IgD-negative memory B cell (primary cell): ENCODE results near the gene PEX11G. TPM values are rescaled to one million over a fixed set of nuclear protein-coding genes. Genes with fewer than 3 reads are reported as not detected.

ENCODE experiments used
- H3K27ac Mint-ChIP-seq, 3 donors: one replicate each; pipeline ENCODE4 v1.8.0; 2020 to 2022; ENCODE audit warnings: mild to moderate bottlenecking in 3 of 3, mixed read lengths in 3 of 3, moderate library complexity in 1 of 3
- H3K27me3 Mint-ChIP-seq: one replicate; pipeline ENCODE4 v1.8.0; 2021; ENCODE audit warnings: mixed read lengths
- H3K36me3 Mint-ChIP-seq: one replicate; pipeline ENCODE4 v1.8.0; 2020; ENCODE audit warnings: mild to moderate bottlenecking, mixed read lengths
- H3K4me1 Mint-ChIP-seq, 3 donors: one replicate each; pipeline ENCODE4 v1.8.0; 2020 to 2022; ENCODE audit warnings: mixed read lengths in 3 of 3, mild to moderate bottlenecking in 1 of 3
- H3K4me3 Mint-ChIP-seq, 4 donors: one replicate each; pipeline ENCODE4 v1.8.0; 2020 to 2022; ENCODE audit warnings: mild to moderate bottlenecking in 4 of 4, mixed read lengths in 4 of 4, moderate library complexity in 3 of 4
- H3K9me3 Mint-ChIP-seq, 3 donors: one replicate each; pipeline ENCODE4 v1.8.0; 2020 to 2021; ENCODE audit warnings: mixed read lengths in 3 of 3, mild to moderate bottlenecking in 1 of 3
- polyA plus RNA-seq: library from polyadenylated mRNA; unstranded; fragments of 300-500 nt; fragmentation: Illumina TruSeq; gene quantifications from one replicate; pipeline ENCODE4 v1.2.3, GENCODE V29; 2021

Gene PEX11G
- polyA plus RNA-seq, 1 donor from 2014 or later, result 2.8 TPM

DNA sequence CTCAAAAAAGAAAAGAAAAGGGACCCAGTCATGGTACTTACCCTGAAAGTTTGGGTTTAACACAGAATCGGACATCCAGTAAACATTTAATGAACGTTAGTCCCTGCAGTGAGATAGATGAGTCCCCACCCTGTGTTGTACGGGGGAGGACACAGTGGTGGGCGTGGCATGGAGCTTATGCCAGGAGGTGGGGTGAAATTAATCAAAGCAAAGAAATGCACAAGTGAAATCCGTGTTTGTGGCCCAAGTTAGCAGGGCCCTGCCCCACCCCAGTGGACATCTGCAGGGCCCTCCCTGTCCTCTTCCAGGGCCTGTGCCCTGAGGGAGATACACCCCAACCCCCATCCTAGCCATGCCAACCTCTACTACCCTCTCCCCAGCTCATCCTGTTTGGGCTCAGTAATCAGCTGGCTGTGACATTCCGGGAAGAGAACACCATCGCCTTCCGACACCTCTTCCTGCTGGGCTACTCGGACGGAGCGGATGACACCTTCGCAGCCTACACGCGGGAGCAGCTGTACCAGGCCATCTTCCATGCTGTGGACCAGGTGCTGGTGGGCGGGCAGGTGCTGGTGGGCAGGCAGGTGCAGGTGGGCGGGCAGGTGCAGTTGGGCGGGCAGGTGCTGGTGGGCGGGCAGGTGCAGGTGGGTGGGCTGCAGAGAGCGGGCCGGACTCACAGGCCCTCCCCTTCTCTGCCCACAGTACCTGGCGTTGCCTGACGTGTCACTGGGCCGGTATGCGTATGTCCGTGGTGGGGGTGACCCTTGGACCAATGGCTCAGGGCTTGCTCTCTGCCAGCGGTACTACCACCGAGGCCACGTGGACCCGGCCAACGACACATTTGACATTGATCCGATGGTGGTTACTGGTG lies 37.5 kb upstream of the PEX11G start:
- H3K36me3 Mint-ChIP-seq, result peaks cover 2% of the 10 kb centered on the region
- H3K4me3 Mint-ChIP-seq, result peak overlapping the region in 1 of 4 donors; percentile 20
- no peak overlapping the region for H3K27ac Mint-ChIP-seq
- H3K9me3 Mint-ChIP-seq, result no peaks in the 10 kb centered on the region
- H3K27me3 Mint-ChIP-seq, result no peaks in the 10 kb centered on the region
- H3K4me1 Mint-ChIP-seq, result peaks cover 4 to 8% (median 6%) of the 10 kb centered on the region in 3 donors

DNA sequence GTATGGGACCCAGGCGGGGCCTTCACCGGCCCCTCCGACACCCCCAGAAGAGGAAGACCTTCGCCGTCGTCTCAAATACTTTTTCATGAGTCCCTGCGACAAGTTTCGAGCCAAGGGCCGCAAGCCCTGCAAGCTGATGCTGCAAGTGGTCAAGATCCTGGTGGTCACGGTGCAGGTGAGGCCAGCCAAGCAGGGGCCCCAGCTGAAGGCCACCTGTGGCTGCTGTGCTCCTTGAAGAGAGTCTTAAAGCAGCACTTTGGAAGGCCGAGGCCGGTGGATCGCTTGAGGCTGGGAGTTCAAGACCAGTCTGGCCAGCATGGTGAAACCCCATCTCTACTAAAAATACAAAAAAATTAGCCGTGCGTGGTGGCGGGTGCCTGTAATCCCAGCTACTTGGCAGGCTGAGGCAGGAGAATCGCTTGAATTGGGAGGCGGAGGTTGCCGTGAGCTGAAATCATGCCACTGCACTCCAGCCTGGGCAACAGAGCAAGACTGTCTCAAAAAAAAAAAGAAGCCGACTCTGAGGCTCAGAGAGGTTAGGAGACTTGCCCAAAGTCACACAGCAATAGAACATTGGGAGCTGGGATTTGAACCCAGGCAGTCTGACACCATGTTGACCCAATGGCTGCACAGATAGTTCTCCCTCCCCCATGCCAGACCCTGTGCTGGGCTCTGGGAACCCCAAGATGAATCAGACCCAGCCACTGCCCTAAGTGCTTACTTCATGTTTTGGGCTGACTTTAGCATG lies 36.3 kb upstream of the PEX11G start:
- peak overlapping the region in 2 of 4 donors; percentile 39 to 65 for H3K4me3 Mint-ChIP-seq
- H3K27me3 Mint-ChIP-seq, result no peaks in the 10 kb centered on the region
- H3K27ac Mint-ChIP-seq, result no peak overlapping the region
- no peaks in the 10 kb centered on the region for H3K9me3 Mint-ChIP-seq
- H3K4me1 Mint-ChIP-seq, result peaks cover 4 to 8% (median 6%) of the 10 kb centered on the region in 3 donors
- H3K36me3 Mint-ChIP-seq, result peaks cover 2% of the 10 kb centered on the region

DNA sequence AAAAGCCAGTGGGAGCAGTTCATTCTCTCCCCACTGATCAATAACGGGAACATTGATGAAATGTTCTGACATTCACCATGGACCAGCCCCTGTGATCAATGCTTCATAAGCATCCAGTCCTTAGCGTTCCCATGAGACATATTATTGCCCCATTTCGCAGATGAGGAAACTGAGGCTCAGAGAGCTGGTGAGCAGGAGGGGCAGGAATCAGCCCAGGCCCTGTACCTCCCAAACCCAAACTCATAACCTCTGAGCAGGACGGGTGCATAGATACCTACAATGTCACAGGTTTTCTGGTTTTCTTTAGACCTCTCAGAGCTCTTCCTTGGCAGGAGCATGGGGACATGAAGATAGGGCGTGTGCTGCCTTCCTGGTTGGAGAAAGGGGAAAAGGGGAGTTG lies 35.7 kb upstream of the PEX11G start:
- peaks cover 2% of the 10 kb centered on the region for H3K36me3 Mint-ChIP-seq
- H3K4me3 Mint-ChIP-seq, result peak overlapping the region in 1 of 4 donors; percentile 65
- no peaks in the 10 kb centered on the region for H3K27me3 Mint-ChIP-seq
- H3K4me1 Mint-ChIP-seq, result peaks cover 4 to 8% (median 6%) of the 10 kb centered on the region in 3 donors
- H3K27ac Mint-ChIP-seq, result peak overlapping the region in 1 of 3 donors; percentile 45
- H3K9me3 Mint-ChIP-seq, result no peaks in the 10 kb centered on the region

DNA sequence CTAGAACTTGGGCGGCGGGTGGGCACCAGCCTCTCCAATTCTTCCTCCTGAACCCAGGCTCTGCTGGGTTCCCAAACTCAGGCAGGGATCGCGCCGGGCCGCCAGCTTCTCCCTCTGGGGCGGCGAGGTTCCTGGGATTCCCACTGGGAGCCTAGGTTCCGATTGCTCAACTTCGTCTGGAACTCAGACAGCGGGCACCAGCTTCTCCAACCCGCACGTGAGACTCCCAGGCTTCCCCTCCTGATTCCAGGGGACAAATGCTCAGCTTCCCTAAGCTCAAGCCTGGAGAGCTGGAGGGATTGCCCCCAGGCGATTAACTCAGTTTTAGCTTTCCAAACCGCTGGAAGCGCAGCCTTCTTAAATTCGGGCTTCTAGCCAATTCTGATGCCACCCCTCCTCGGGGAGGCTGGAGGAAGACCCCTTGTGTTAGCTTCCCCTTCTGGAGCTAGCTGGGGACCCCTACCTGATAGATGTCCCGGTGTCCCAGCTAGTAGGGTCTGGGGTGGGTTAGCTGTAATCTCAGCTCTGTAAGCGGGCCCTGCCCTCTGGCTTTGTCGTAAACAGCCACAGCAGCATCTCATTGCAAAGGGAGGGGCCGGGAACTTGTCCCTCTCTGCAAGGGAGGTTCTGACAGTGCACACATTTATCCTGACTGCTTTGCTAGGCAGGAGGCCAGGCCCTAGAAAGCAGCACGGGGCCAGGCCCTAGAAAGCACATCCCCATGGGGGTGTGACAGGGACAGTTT lies 34.3 kb upstream of the PEX11G start:
- Mint-ChIP-seq H3K4me3 (peak overlapping the region; percentile 69 to 83 (median 76)), H3K9me3 (no peaks in the 10 kb centered on the region), H3K27me3 (no peaks in the 10 kb centered on the region), H3K36me3 (peaks cover 2% of the 10 kb centered on the region), H3K4me1 (peaks cover 4 to 8% (median 6%) of the 10 kb centered on the region in 3 donors), H3K27ac (peak overlapping the region in 1 of 3 donors; percentile 76)

DNA sequence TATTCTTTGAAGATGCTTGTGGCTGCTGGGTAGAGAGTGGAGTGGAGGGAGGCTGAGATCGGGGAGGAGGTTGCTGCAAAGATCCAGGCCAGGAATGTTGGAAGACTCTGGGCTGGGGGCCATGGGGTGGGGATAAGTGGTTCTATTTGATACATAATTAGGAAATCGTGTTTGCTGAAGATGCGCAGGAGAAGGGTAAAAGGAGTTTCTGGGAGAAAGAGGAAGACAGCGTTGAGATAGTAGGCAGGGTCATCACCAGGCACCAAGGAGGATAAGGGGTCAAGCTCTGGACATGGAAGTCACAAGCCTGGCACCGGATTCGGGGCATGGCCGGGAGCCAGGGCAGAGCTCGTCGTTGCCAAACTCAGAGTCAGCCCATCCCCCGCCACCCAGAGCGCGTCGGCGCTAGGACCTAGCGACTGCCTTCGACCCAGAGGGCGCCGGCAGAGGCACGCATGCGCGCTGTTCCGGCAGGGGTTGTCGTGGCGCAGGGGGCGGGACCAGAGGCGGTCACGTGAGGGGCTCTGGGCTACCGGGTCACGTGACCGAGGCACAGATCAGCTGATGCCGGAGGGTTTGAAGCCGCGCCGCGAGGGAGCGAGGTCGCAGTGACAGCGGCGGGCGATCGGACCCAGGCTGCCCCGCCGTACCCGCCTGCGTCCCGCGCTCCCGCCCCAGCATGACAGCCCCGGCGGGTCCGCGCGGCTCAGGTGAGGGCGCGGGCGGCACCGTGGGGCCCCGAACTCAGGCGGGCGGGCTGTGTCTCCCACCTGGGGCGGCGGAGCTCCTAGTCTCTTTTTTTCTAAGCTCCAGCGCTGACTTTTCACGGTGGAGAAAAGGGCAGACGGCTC lies 33.5 kb upstream of the PEX11G start, which contains the start of gene MCOLN1:
Gene MCOLN1, plus strand, starts transcription at position 553 of the 851 bp plus-strand sequence. Its CDS starts 127 bp downstream, at position 680.
- Mint-ChIP-seq H3K9me3 (no peaks in the 10 kb centered on the region), H3K4me3 (peak within 1 kb of the TSS; percentile 78 to 90 (median 83)), H3K4me1 (peaks cover 6 to 8% (median 7%) of the 10 kb centered on the region in 3 donors), H3K36me3 (peaks cover 2% of the 10 kb centered on the region), H3K27me3 (no peaks in the 10 kb centered on the region), H3K27ac (peak within 1 kb of the TSS; percentile 59 to 94 (median 76))

DNA sequence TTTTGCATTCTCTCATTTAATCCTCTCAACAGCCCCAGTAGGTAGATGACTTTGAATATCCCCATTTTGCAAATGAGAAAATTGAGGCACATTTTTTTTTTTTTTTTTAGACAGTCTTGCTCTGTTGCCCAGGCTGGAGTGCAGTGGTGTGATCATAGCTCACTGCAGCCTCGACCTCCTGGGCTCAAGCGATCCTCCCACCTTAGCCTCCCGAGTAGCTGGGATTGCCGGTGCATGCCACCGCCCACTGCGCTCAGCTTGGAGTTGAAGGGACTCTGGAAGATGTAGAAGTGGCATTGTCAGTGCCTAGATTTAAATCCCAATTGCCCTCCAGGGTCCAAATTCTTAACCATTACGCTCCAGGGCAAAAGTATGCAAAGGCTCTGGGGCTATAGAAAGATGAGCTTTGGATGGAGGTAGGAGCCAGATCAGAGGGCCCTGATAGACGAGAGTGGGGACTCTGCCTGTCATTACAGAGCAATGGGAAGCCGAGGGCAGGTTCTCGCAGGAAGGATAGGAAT lies 32.8 kb upstream of the PEX11G start:
- Mint-ChIP-seq H3K27ac (peak overlapping the region in 2 of 3 donors; percentile 76 to 94), H3K9me3 (no peaks in the 10 kb centered on the region), H3K36me3 (peaks cover 2% of the 10 kb centered on the region), H3K27me3 (peaks cover 4% of the 10 kb centered on the region), H3K4me1 (peaks cover 7 to 8% (median 8%) of the 10 kb centered on the region in 3 donors), H3K4me3 (peak overlapping the region; percentile 67 to 90 (median 83))

DNA sequence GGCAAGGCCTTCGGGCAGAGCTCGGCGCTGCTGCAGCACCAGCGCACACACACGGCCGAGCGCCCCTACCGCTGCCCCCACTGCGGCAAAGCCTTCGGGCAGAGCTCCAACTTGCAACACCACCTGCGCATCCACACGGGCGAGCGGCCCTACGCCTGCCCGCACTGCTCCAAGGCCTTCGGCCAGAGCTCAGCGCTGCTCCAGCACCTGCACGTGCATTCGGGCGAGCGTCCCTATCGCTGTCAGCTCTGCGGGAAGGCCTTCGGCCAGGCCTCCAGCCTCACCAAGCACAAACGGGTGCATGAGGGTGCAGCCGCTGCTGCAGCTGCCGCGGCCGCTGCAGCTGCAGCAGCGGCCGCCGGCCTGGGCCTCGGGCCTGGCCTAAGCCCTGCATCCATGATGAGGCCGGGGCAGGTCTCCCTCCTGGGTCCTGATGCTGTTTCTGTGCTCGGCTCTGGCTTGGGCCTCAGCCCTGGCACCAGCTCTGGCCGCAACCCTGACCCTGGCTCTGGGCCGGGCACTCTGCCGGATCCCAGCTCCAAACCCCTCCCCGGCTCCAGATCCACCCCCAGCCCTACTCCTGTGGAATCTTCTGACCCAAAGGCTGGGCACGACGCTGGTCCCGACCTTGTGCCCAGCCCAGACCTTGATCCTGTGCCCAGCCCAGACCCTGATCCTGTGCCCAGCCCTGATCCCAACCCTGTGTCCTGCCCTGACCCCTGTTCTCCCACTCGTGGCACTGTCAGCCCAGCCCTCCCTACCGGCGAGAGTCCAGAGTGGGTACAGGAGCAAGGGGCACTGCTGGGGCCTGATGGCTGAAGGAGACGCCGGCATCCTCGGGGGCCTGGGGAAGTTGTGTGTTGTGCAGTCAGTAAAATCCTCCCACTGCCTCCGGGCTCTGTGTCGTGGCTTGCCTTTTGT lies 31.6 kb upstream of the PEX11G start:
- H3K27ac Mint-ChIP-seq, result no peak overlapping the region
- H3K4me1 Mint-ChIP-seq, result peaks cover 8 to 12% (median 10%) of the 10 kb centered on the region in 3 donors
- H3K9me3 Mint-ChIP-seq, result no peaks in the 10 kb centered on the region
- H3K36me3 Mint-ChIP-seq, result no peaks in the 10 kb centered on the region
- peaks cover 4% of the 10 kb centered on the region for H3K27me3 Mint-ChIP-seq
- no peak overlapping the region for H3K4me3 Mint-ChIP-seq

DNA sequence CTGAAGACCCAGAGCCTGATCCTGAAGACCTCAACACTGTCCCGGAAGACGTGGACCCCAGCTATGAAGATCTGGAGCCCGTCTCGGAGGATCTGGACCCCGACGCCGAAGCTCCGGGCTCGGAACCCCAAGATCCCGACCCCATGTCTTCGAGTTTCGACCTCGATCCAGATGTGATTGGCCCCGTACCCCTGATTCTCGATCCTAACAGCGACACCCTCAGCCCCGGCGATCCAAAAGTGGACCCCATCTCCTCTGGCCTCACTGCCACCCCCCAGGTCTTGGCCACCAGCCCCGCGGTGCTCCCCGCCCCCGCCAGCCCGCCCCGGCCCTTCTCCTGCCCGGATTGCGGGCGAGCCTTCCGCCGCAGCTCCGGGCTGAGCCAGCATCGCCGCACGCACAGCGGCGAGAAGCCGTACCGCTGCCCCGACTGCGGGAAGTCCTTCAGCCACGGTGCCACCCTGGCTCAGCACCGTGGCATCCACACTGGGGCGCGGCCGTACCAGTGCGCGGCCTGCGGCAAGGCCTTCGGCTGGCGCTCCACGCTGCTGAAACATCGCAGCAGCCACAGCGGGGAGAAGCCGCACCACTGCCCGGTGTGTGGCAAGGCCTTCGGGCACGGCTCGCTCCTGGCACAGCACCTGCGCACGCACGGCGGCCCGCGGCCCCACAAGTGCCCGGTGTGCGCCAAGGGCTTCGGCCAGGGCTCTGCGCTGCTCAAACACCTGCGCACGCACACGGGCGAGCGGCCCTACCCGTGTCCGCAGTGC lies 30.7 kb upstream of the PEX11G start:
- Mint-ChIP-seq H3K4me3 (peak overlapping the region in 2 of 4 donors; percentile 40 to 84), H3K4me1 (peaks cover 8 to 13% (median 10%) of the 10 kb centered on the region in 3 donors), H3K36me3 (no peaks in the 10 kb centered on the region), H3K9me3 (no peaks in the 10 kb centered on the region), H3K27me3 (peaks cover 5% of the 10 kb centered on the region), H3K27ac (no peak overlapping the region)

DNA sequence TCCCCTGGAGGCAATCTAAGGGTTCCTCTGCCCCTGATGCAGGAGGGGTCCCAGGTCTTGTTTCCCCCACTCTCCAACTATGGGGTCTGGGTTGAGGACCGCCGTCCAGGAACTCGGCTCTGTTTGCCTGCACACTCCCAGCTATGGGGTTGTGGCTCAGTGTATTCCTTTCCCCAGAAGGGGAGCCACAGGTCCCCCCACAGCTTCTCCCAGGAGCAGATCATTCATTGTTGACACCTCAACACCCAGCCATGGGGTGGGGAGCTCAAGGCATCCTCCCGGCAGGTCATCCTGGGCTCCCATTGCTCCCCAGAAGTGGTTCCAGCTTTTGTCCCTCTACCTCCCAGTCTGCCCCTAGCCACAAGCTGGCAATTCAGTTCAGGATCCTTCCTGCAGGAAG lies 28.0 kb upstream of the PEX11G start:
- H3K27ac Mint-ChIP-seq, result peak overlapping the region in 1 of 3 donors; percentile 52
- peak overlapping the region; percentile 55 to 84 (median 75) for H3K4me3 Mint-ChIP-seq
- no peaks in the 10 kb centered on the region for H3K9me3 Mint-ChIP-seq
- peaks cover 12% of the 10 kb centered on the region for H3K27me3 Mint-ChIP-seq
- H3K36me3 Mint-ChIP-seq, result no peaks in the 10 kb centered on the region
- peaks cover 3 to 8% (median 7%) of the 10 kb centered on the region in 3 donors for H3K4me1 Mint-ChIP-seq

DNA sequence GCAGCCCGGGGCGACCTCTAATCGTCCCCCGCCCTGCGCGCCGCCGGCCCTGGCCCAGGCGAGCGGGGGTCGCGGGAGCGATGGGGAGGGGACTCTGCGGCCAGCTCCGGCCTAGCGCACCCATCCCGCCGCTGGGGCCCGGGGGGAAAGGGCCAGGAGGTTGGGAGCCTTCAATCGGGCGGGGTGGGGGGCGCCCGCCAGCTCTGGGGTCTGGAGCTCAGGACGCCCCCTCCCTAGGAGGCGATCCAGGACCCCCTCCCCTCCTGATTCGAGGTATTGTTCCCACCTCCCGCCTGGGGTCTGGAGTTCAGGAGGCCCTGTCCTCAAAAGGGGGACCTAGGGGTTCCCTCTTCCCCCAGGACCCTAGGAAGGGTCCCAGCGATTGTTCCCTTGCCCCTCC lies 27.5 kb upstream of the PEX11G start:
- Mint-ChIP-seq H3K27me3 (peaks cover 12% of the 10 kb centered on the region), H3K4me1 (peaks cover 0 to 7% (median 6%) of the 10 kb centered on the region in 3 donors), H3K9me3 (no peaks in the 10 kb centered on the region), H3K36me3 (no peaks in the 10 kb centered on the region), H3K27ac (peak overlapping the region in 1 of 3 donors; percentile 52), H3K4me3 (peak overlapping the region; percentile 55 to 84 (median 75))

DNA sequence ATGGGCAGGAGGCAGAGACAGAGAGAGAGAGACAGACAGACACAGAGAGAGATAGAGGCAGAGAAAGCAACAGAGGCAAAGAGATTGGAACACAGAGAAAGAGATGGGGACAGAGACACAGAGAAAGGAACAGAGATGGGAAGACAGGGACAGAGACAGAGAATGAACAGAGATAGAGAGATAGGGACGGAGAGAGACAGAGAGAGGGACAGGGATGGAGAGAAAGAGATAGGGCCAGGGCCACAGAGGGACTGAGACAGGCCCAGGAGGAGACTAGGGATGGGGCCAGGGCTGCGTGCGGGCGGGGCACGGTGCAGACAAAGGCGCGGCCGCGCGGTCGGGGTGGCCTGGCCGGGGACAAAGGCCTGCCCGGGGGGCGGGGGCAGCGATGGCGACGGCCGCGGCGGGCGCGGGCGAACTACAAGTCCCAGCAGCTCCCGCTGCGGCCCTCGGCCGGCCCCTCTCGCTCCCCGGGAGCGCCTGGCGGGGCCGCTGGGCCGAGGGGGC lies 26.9 kb upstream of the PEX11G start, which contains the start of gene ZNF358:
Gene ZNF358, plus strand, starts transcription at position 459 of the 507 bp plus-strand sequence. CDS start 3,140 bp downstream, outside the sequence.
- no peaks in the 10 kb centered on the region for H3K36me3 Mint-ChIP-seq
- H3K27me3 Mint-ChIP-seq, result peaks cover 12% of the 10 kb centered on the region

More for the DNA sequence above, 26.9 kb upstream of the PEX11G start, which contains the start of gene ZNF358:
- Mint-ChIP-seq H3K4me3 (peak within 1 kb of the TSS; percentile 55 to 87 (median 76)), H3K27ac (peak within 1 kb of the TSS in 2 of 3 donors; percentile 52 to 85), H3K4me1 (peaks cover 0 to 7% (median 6%) of the 10 kb centered on the region in 3 donors), H3K9me3 (no peaks in the 10 kb centered on the region)
